Right ventricle myocardium inferior (tissue), 1 donor: ENCODE results near the gene TEX9. TPM values are rescaled to one million over a fixed set of nuclear protein-coding genes. Genes with fewer than 3 reads are reported as not detected.

Experiments used
- total RNA-seq: library from RNA; stranded (reverse); fragmentation: NEBNext Ultra II Directional; extraction: Animal tissue kit (Norgen Biotek cat#: 25700); gene quantifications from one replicate; pipeline ENCODE4 v1.2.1, GENCODE V29; 2021
- donor health status: DM: no; HTN: yes; CAD: no; lungs with severe emphysema.

Gene TEX9
- total RNA-seq, 1 donor from 2014 or later, result 0.46 TPM

Other genes with a start within 250 kb of the TEX9 start
- gene RFX7, start 121.5 kb upstream of the TEX9 start, total RNA-seq, result 5.8 TPM
- gene MNS1, start 99.7 kb downstream of the TEX9 start, total RNA-seq, result 1.0 TPM